Measurements from ENCODE around the gene TTC21A.
"Not testable (repeated sequence)": the region's sequence is repeated elsewhere in the genome, so short reads cannot be mapped to it uniquely, and the experiment has no call there.

TTC21A gene

DNA sequence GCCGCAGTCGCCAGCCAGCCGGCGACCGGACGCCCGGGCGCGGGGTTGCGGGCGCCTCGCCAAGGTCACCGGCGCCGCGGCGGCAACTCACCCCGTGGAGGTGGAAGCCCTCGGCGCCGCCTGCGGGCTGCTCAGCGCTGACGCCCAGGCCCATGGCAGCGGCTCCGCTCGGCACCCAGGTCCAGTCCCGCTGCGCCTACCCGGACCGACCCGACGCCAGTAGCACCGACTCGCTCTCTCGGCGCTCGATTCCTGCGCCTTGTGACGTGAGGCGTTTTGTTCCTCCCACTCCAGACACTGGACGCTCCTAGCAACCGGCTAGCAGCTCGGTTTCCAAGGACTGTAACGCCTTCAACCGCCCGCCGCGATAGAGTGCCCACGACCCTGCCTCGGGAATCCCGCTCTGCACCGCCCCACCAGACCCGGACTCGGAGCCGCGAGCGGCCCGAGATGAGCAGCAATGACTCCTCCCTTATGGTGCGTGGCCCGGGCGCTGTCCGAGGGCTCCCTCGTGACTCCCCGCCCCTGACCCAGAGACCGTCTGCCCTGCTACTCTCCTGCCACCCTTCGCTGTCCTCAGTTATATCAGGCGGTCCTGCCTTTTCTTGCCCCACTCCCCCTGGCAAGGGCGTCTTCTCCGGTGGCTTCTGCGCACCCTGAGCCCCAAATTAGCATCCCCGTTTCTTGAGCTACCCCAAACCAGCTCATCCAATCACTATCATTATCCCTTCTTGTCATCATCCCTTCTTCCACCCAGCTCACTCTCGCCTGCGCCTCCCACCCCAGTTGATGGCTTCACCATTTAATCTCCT, at the start of gene TTC21A, which contains the start of gene GORASP1 (continued):
- TF ChIP-seq, protein P1, sequence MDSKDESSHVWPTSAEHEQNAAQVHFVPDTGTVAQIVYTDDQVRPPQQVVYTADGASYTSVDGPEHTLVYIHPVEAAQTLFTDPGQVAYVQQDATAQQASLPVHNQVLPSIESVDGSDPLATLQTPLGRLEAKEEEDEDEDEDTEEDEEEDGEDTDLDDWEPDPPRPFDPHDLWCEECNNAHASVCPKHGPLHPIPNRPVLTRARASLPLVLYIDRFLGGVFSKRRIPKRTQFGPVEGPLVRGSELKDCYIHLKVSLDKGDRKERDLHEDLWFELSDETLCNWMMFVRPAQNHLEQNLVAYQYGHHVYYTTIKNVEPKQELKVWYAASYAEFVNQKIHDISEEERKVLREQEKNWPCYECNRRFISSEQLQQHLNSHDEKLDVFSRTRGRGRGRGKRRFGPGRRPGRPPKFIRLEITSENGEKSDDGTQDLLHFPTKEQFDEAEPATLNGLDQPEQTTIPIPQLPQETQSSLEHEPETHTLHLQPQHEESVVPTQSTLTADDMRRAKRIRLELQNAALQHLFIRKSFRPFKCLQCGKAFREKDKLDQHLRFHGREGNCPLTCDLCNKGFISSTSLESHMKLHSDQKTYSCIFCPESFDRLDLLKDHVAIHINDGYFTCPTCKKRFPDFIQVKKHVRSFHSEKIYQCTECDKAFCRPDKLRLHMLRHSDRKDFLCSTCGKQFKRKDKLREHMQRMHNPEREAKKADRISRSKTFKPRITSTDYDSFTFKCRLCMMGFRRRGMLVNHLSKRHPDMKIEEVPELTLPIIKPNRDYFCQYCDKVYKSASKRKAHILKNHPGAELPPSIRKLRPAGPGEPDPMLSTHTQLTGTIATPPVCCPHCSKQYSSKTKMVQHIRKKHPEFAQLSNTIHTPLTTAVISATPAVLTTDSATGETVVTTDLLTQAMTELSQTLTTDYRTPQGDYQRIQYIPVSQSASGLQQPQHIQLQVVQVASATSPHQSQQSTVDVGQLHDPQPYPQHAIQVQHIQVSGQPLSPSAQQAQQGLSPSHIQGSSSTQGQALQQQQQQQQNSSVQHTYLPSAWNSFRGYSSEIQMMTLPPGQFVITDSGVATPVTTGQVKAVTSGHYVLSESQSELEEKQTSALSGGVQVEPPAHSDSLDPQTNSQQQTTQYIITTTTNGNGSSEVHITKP (tag by site-specific recombination; IDR thresholded peaks at IDR 0.05), result peak; percentile 29; the same call in 1 of the 2 replicates
- TF ChIP-seq ZNF248 (tag by site-specific recombination; IDR thresholded peaks at IDR 0.05), result no peak
- TF ChIP-seq, protein P2, sequence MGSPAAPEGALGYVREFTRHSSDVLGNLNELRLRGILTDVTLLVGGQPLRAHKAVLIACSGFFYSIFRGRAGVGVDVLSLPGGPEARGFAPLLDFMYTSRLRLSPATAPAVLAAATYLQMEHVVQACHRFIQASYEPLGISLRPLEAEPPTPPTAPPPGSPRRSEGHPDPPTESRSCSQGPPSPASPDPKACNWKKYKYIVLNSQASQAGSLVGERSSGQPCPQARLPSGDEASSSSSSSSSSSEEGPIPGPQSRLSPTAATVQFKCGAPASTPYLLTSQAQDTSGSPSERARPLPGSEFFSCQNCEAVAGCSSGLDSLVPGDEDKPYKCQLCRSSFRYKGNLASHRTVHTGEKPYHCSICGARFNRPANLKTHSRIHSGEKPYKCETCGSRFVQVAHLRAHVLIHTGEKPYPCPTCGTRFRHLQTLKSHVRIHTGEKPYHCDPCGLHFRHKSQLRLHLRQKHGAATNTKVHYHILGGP (tag by site-specific recombination; IDR thresholded peaks at IDR 0.05), result no peak
- TF ChIP-seq ZNF341 (tag by site-specific recombination; IDR thresholded peaks at IDR 0.05; ENCODE audit: low read depth), result 0 out of 2 replicates have a peak, but pooled peaks have one; percentile 28

GRCh38 chr3:39061228-39061627, 46.3 kb upstream of the TTC21A start:
- H3K36me3 ChIP-seq (ENCODE audit: control insufficient read depth in 2 of 2, insufficient read depth in 1 of 2, low read length in 2 of 2); CTCF ChIA-PET; POLR2A ChIA-PET; H3K4me1 ChIP-seq (ENCODE audit: control insufficient read depth, insufficient read depth, low read length); H3K4me3 ChIP-seq (ENCODE audit: low read depth, low read length); H3K27ac ChIP-seq (ENCODE audit: extremely low read depth, low read depth, low read length); H3K9me3 ChIP-seq (ENCODE audit: control insufficient read depth, insufficient read depth, low read depth, low read length): not testable (repeated sequence)
- TF ChIP-seq, protein P3, sequence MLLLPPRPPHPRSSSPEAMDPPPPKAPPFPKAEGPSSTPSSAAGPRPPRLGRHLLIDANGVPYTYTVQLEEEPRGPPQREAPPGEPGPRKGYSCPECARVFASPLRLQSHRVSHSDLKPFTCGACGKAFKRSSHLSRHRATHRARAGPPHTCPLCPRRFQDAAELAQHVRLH (tag by site-specific recombination; IDR thresholded peaks at IDR 0.05), result peak; percentile 59; the same call in 1 of the 2 replicates
- TF ChIP-seq ZNF146 (tag by site-specific recombination; IDR thresholded peaks at IDR 0.05), result peak; percentile 86

DNA sequence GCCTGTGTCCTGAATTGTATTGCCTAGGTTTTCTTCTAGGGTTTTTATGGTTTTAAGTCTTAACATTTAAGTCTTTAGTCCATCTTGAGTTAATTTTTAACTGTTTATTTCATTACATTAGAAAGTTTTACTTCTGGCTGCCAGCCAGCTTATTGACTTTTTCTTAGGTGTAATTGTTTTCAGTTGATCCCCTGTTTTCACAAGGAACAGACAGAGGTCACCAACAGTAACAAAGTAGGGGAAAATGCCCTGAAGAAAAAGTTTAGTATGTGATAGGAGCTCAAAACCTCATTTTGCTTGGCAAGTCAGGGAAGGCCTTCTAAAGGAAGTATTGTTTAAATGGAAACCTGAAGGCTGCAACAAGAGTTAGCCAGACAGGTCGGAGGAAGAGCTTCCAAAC, 45.3 kb upstream of the TTC21A start:
- ChIA-PET CTCF (no interaction called here), POLR2A (no interaction called here)
- no peak overlapping the region for H3K27ac ChIP-seq (ENCODE audit: extremely low read depth, low read depth, low read length)
- TF ChIP-seq RBAK (tag by site-specific recombination; IDR thresholded peaks at IDR 0.05), result no peak
- no peak for TF ChIP-seq ZNF518A (tag by site-specific recombination; conservative IDR thresholded peaks at IDR 0.05; ENCODE audit: low read depth)
- no peak for TF ChIP-seq GLI2 (tag by site-specific recombination; IDR thresholded peaks at IDR 0.05; ENCODE audit: borderline replicate concordance, low read depth)
- peak; percentile 42; the same call in 1 of the 2 replicates for TF ChIP-seq PRDM6 (tag by site-specific recombination; IDR thresholded peaks at IDR 0.05)
- TF ChIP-seq ZNF350 (tag by site-specific recombination; IDR thresholded peaks at IDR 0.05), result no peak
- TF ChIP-seq REST (tag by site-specific recombination; IDR thresholded peaks at IDR 0.05), result no peak
- H3K9me3 ChIP-seq (ENCODE audit: control insufficient read depth, insufficient read depth, low read depth, low read length), result no peaks in the 10 kb centered on the region
- peaks cover 0 to 14% of the 10 kb centered on the region in 2 experiments; a peak in 1 of 3 replicates for H3K36me3 ChIP-seq (ENCODE audit: control insufficient read depth in 2 of 2, insufficient read depth in 1 of 2, low read length in 2 of 2)
- H3K4me3 ChIP-seq (ENCODE audit: low read depth, low read length), result no peak overlapping the region
- H3K4me1 ChIP-seq (ENCODE audit: control insufficient read depth, insufficient read depth, low read length), result no peaks in the 10 kb centered on the region
